Measurements from ENCODE around the gene DLG4. TPM values are rescaled to one million over a fixed set of nuclear protein-coding genes. Genes with fewer than 3 reads are reported as not detected.

Gene DLG4
- total RNA-seq, 3 donors from 2014 or later (not counting 1 experiment from before 2014, with no cell fraction given), result 6.7 to 11.2 (median 8.6) TPM

GRCh38 chr17:7204336-7204735 lies 15.3 kb downstream of the DLG4 start:
- TF ChIP-seq CTCF (IDR thresholded peaks at IDR 0.05), result no peak
- intact Hi-C loops (cut with micrococcal nuclease), result loop anchor here (2.0 kb wide), 1 partner anchor 48 kb away; the partner anchor contains the start of gene ELP5
- H3K9me3 ChIP-seq (ENCODE audit: control insufficient read depth, insufficient read depth, low read length), result no peaks in the 10 kb centered on the region
- Mint-ChIP-seq H3K4me3 (peak overlapping the region; percentile 93), H3K4me1 (peaks cover 27 to 34% of the 10 kb centered on the region in 2 donors), H3K27ac (peak overlapping the region; percentile 93 to 95), H3K9me3 (no peaks in the 10 kb centered on the region), H3K27me3 (ENCODE audit: low read depth in 2 of 2) (no peaks in the 10 kb centered on the region), H3K36me3 (no peaks in the 10 kb centered on the region)
- no peaks in the 10 kb centered on the region for H3K27me3 ChIP-seq (ENCODE audit: control insufficient read depth, insufficient read depth, low read length)
- ATAC-seq (peak; percentile 32 to 65 (median 39)), DNase-seq (peak in 1 of 2 donors; percentile 46)
- peaks cover 24% of the 10 kb centered on the region for H3K4me1 ChIP-seq (ENCODE audit: control insufficient read depth, insufficient read depth, low read length)
- 82% methylated on average over 15 of the region's 15 CpGs for WGBS (ENCODE audit: insufficient coverage)
- H3K27ac ChIP-seq (ENCODE audit: low read length), result peak overlapping the region; percentile 96
- H3K4me3 ChIP-seq (ENCODE audit: low read length), result peak overlapping the region; percentile 57
- no peaks in the 10 kb centered on the region for H3K36me3 ChIP-seq (ENCODE audit: control insufficient read depth, insufficient read depth, low read length)

- TF ChIP-seq CTCF (IDR thresholded peaks at IDR 0.05), result no peak
- WGBS (ENCODE audit: insufficient coverage), result 98% methylated on average over 16 of the region's 16 CpGs
- Histone ChIP-seq H3K9me3 (ENCODE audit: control insufficient read depth, insufficient read depth, low read length) (no peaks in the 10 kb centered on the region), H3K27ac (ENCODE audit: low read length) (peak overlapping the region; percentile 96), H3K4me3 (ENCODE audit: low read length) (no peak overlapping the region), H3K27me3 (ENCODE audit: control insufficient read depth, insufficient read depth, low read length) (no peaks in the 10 kb centered on the region), H3K36me3 (ENCODE audit: control insufficient read depth, insufficient read depth, low read length) (no peaks in the 10 kb centered on the region), H3K4me1 (ENCODE audit: control insufficient read depth, insufficient read depth, low read length) (peaks cover 24% of the 10 kb centered on the region)
- peak overlapping the region; percentile 93 to 95 for H3K27ac Mint-ChIP-seq
- H3K4me1 Mint-ChIP-seq, result peaks cover 27 to 34% of the 10 kb centered on the region in 2 donors
- no peaks in the 10 kb centered on the region for H3K9me3 Mint-ChIP-seq
- intact Hi-C loops (cut with micrococcal nuclease), result no loop called here
- DNase-seq (no peak), ATAC-seq (no peak)
- no peaks in the 10 kb centered on the region for H3K27me3 Mint-ChIP-seq (ENCODE audit: low read depth in 2 of 2)
- H3K36me3 Mint-ChIP-seq, result no peaks in the 10 kb centered on the region
- H3K4me3 Mint-ChIP-seq, result no peak overlapping the region
These were observed 16.2 kb downstream of the DLG4 start for GRCh38 chr17:7203391-7203790.

GRCh38 chr17:7196651-7197401 lies 22.8 kb downstream of the DLG4 start:
- Histone ChIP-seq H3K27me3 (ENCODE audit: control insufficient read depth, insufficient read depth, low read length) (no peaks in the 10 kb centered on the region), H3K4me1 (ENCODE audit: control insufficient read depth, insufficient read depth, low read length) (no peaks in the 10 kb centered on the region), H3K4me3 (ENCODE audit: low read length) (no peak overlapping the region), H3K27ac (ENCODE audit: low read length) (no peak overlapping the region), H3K9me3 (ENCODE audit: control insufficient read depth, insufficient read depth, low read length) (no peaks in the 10 kb centered on the region), H3K36me3 (ENCODE audit: control insufficient read depth, insufficient read depth, low read length) (no peaks in the 10 kb centered on the region)
- TF ChIP-seq CTCF (IDR thresholded peaks at IDR 0.05), result no peak
- H3K9me3 Mint-ChIP-seq, result no peaks in the 10 kb centered on the region
- no peaks in the 10 kb centered on the region for H3K4me1 Mint-ChIP-seq
- H3K4me3 Mint-ChIP-seq, result no peak overlapping the region
- 95% methylated on average over 22 of the region's 22 CpGs for WGBS (ENCODE audit: insufficient coverage)
- no peak overlapping the region for H3K27ac Mint-ChIP-seq
- DNase-seq, result no peak
- no peak for ATAC-seq
- intact Hi-C loops (cut with micrococcal nuclease), result no loop called here
- no peaks in the 10 kb centered on the region for H3K27me3 Mint-ChIP-seq (ENCODE audit: low read depth in 2 of 2)
- H3K36me3 Mint-ChIP-seq, result no peaks in the 10 kb centered on the region

Measured in natural killer cell (primary cell).